Type B pancreatic cell (in vitro differentiated cells): ENCODE results near the gene SLC45A2. TPM values are rescaled to one million over a fixed set of nuclear protein-coding genes. Genes with fewer than 3 reads are reported as not detected.

ENCODE experiments used
- DNase-seq: peaks from one replicate; pipeline ENCODE4 v3.0.0; 2021; ENCODE audit warnings: mixed read lengths; ENCODE audit not compliant: unreplicated experiment; ENCODE audit errors: extremely low spot score
- H3K27ac Mint-ChIP-seq: 2 replicates; pipeline ENCODE4 v1.8.0; 2021; ENCODE audit warnings: mild to moderate bottlenecking, mixed read lengths
- H3K27me3 Mint-ChIP-seq: 2 replicates; pipeline ENCODE4 v1.8.0; 2021; ENCODE audit warnings: mixed read lengths
- H3K36me3 Mint-ChIP-seq: 2 replicates; pipeline ENCODE4 v1.8.0; 2021; ENCODE audit warnings: mixed read lengths
- H3K4me1 Mint-ChIP-seq: one replicate; pipeline ENCODE4 v1.8.0; 2021; ENCODE audit warnings: mixed read lengths; ENCODE audit not compliant: unreplicated experiment
- H3K4me3 Mint-ChIP-seq: 2 replicates; pipeline ENCODE4 v1.8.0; 2021; ENCODE audit warnings: mild to moderate bottlenecking, mixed read lengths
- H3K9me3 Mint-ChIP-seq: 2 replicates; pipeline ENCODE4 v1.8.0; 2021; ENCODE audit warnings: mixed read lengths
- total RNA-seq: library from RNA; stranded (reverse); gene quantifications from 2 replicates; pipeline ENCODE4 v1.2.1, GENCODE V29; 2021; ENCODE audit warnings: low replicate concordance
- TF ChIP-seq, protein P1 (sequence below): fragments of 200-600 bp; sonication (generic); conservative IDR thresholded peaks from 2 replicates; pipeline ENCODE4 v1.5.0; 2021; ENCODE audit warnings: antibody characterized with exemption, mild to moderate bottlenecking

Gene SLC45A2
- total RNA-seq, 1 donor from 2014 or later: 2.1 TPM

DNA sequence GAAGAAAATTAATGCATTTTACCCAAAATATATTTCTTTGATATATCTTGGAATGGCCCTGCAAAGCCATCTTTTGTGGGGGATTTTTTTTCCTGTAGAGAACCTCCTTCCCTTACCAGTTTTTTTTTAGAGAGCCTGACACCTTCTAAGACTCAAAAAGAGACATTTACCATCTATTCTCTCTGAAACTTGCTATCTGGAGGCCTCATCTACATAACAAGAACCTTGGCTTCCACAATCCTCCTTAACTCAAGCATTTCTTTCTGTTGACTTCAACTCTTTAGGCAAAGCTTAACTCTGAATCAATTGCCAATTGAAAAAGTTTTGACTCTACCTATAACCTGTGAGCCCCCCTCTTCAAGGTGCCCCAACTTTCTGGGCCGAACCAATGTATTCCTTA, 6.2 kb downstream of the SLC45A2 start:
- DNase-seq: no peak
- Mint-ChIP-seq H3K36me3 (no peaks in the 10 kb centered on the region), H3K27ac (no peak overlapping the region), H3K9me3 (no peaks in the 10 kb centered on the region), H3K27me3 (no peaks in the 10 kb centered on the region), H3K4me3 (no peak overlapping the region), H3K4me1 (peaks cover 6% of the 10 kb centered on the region)
- TF ChIP-seq, protein P1, sequence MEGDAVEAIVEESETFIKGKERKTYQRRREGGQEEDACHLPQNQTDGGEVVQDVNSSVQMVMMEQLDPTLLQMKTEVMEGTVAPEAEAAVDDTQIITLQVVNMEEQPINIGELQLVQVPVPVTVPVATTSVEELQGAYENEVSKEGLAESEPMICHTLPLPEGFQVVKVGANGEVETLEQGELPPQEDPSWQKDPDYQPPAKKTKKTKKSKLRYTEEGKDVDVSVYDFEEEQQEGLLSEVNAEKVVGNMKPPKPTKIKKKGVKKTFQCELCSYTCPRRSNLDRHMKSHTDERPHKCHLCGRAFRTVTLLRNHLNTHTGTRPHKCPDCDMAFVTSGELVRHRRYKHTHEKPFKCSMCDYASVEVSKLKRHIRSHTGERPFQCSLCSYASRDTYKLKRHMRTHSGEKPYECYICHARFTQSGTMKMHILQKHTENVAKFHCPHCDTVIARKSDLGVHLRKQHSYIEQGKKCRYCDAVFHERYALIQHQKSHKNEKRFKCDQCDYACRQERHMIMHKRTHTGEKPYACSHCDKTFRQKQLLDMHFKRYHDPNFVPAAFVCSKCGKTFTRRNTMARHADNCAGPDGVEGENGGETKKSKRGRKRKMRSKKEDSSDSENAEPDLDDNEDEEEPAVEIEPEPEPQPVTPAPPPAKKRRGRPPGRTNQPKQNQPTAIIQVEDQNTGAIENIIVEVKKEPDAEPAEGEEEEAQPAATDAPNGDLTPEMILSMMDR: no peak

DNA sequence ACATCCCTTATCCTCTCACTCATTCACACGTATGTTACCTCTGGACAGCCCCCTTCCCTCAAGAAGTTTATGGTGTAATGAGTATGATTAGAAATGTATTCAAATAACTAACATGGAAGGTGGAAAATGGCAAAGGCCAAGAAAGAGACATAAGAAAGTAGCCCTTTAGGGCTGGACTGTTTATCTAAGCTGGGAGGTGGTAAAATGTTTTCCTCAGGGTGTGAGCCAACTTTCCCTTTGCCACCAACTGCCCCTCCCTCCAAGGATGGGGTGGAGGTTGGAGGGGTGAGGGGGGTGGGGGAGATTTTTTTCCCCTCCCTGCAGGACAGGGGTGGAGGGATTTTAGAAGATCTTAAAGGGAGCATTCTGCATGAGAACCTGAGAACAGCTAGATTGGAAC, 8.2 kb downstream of the SLC45A2 start:
- Mint-ChIP-seq H3K27ac (no peak overlapping the region), H3K4me1 (peaks cover 6% of the 10 kb centered on the region), H3K36me3 (no peaks in the 10 kb centered on the region), H3K4me3 (no peak overlapping the region), H3K27me3 (no peaks in the 10 kb centered on the region), H3K9me3 (no peaks in the 10 kb centered on the region)
- no peak for DNase-seq
- TF ChIP-seq, protein P1: no peak

DNA sequence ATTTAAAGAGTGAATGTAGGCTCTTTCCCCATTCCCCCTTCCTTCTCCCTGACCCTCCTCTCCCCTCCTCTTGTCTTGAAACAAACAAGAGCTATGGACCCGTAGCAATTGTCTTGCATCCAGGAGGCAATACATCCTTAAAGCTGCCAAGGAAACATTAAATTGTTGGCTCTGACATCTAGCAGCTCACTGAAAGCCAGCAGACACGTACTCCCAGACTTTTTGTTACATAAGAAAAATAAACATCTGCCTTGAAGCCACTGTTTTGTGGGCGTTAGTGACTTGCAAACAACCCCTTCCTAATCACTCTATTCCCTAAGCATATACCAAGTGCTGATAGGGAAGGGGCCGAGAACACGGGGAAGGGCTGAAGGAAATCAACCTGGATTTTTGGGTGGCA, 8.6 kb downstream of the SLC45A2 start:
- Mint-ChIP-seq H3K36me3 (no peaks in the 10 kb centered on the region), H3K27me3 (no peaks in the 10 kb centered on the region), H3K4me1 (peaks cover 6% of the 10 kb centered on the region), H3K27ac (no peak overlapping the region), H3K9me3 (no peaks in the 10 kb centered on the region), H3K4me3 (no peak overlapping the region)
- no peak for DNase-seq
- TF ChIP-seq, protein P1: no peak

DNA sequence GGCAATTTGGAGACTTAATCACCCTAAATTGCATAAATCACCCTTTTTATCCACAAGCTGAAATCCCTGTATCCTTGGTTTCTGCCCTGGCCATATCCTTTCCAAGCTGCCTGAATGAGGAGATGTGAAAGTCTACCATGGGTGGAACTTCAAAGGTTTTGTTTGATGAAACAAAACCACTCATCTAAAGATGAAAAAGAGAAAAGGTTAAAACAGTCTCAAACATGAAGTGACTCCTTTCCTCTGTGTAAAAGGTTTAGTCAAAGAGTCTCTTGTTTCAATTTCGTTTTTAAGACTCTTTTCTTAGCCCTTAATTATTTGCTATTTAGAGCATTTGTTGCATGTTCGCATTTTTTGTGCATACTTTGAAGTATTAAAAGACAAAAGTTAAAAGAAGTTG, 11.2 kb downstream of the SLC45A2 start:
- no peak overlapping the region for H3K4me3 Mint-ChIP-seq
- no peak overlapping the region for H3K27ac Mint-ChIP-seq
- H3K4me1 Mint-ChIP-seq: peaks cover 8% of the 10 kb centered on the region
- H3K36me3 Mint-ChIP-seq: no peaks in the 10 kb centered on the region
- no peaks in the 10 kb centered on the region for H3K9me3 Mint-ChIP-seq
- TF ChIP-seq, protein P1: no peak
- H3K27me3 Mint-ChIP-seq: no peaks in the 10 kb centered on the region
- DNase-seq: no peak

DNA sequence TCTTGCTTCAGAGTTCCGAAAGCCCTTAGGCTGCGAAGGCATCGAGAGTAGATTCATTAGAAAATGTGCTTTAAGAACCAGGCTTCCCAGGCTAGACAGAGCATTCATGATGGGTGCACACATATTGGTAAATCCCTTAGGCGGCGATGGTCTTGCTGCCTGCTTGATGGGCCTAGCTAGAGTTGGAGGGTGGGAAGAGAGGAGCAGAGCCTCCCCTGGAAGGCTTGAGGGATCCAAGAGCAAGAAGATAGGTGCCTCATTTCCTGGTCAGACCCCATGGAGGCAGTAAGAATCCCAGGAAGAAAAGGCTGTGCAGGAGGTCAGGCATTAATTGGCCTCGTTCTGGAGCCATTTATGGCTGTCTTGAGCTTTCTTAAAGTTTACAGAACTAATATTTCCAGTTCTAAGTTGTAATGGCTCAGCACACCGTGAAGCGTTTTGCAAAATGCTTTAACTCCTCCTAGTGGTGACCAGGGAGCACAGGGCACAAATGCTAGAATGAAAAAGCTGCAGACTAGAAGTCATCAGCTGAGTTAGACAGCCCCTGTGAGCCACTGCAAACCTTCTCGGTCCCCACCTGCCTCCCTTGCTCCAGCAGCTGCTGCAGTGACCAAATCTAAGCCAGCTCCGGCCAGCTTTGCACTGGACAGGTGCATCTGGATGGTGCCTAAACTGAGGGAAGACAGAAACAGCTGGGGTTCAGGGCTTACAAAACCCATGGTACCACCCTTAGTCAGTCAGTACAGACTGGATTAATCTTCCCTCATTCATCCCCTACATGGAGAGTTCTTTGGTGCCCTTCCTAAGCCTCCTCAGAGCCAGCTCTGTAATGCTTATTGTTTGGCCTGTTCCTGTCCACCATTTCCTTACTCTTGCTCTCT, 14.7 kb downstream of the SLC45A2 start:
- H3K4me3 Mint-ChIP-seq: no peak overlapping the region
- no peaks in the 10 kb centered on the region for H3K27me3 Mint-ChIP-seq
- TF ChIP-seq, protein P1: peak; percentile 83
- H3K4me1 Mint-ChIP-seq: peaks cover 8% of the 10 kb centered on the region
- peaks cover 5% of the 10 kb centered on the region for H3K9me3 Mint-ChIP-seq
- no peak overlapping the region for H3K27ac Mint-ChIP-seq
- H3K36me3 Mint-ChIP-seq: no peaks in the 10 kb centered on the region
- DNase-seq: no peak
